B cell (primary cell): ENCODE data around the gene PTX4. TPM values are rescaled to one million over a fixed set of nuclear protein-coding genes. Genes with fewer than 3 reads are reported as not detected.

Experiments used
- ATAC-seq: fragments of 200-7000 bp; cut with Tn5 transposase; one replicate; pipeline ENCODE4 v1.10.0; 2021; ENCODE audit warnings: low read depth, mild to moderate bottlenecking, moderate number of reproducible peaks, moderate library complexity
- CTCF ChIA-PET: fragments of 350-600 bp; sonication (Branson Sonifier 250); formaldehyde crosslinking; loops from one replicate; lab custom pipeline; 2021; ENCODE audit warnings: antibody characterized with exemption, inconsistent platforms; lab: Charles Lee
- POLR2A ChIA-PET: fragments of 350-600 bp; sonication (Branson Sonifier 250); formaldehyde crosslinking; loops from one replicate; lab custom pipeline; 2021; ENCODE audit warnings: antibody characterized with exemption; lab: Charles Lee
- DNase-seq: peaks from one replicate; pipeline ENCODE4 v3.0.0; 2013
- H2AFZ ChIP-seq: 2 replicates; pipeline ENCODE4 v1.6.1; 2012; ENCODE audit warnings: mild to moderate bottlenecking, low read depth, low read length; ENCODE audit not compliant: insufficient read depth, poor library complexity, severe bottlenecking
- H3K27ac ChIP-seq, 2 donors: 1 replicate in 1 of 2; 2 replicates in 1 of 2; pipeline ENCODE4 v1.5.1; 2012 to 2013; ENCODE audit warnings: low read length in 2 of 2, mild to moderate bottlenecking in 2 of 2, moderate library complexity in 1 of 2
- H3K27me3 ChIP-seq, 4 experiments: fragments of 200-600 bp in 1 of 4; sonication (generic) in 1 of 4; replicated peaks in 1 of 4; 1 replicate in 2 of 4; 2 replicates in 2 of 4; pipeline versions ENCODE4 v1.6.1 to v1.7.0; 2013 to 2016; ENCODE audit warnings: low read length in 3 of 4, mild to moderate bottlenecking in 2 of 4, mixed read lengths in 1 of 4, moderate library complexity in 1 of 4; ENCODE audit not compliant: insufficient read depth in 4 of 4, control insufficient read depth in 3 of 4; ENCODE audit errors: control extremely low read depth in 1 of 4
- H3K36me3 ChIP-seq, 2 experiments: replicated peaks in 1 of 2; 1 replicate in 1 of 2; 2 replicates in 1 of 2; pipeline versions ENCODE4 v1.6.1 to v1.7.1; 2013; ENCODE audit warnings: low read length in 1 of 2; ENCODE audit not compliant: insufficient read depth in 2 of 2, control insufficient read depth in 1 of 2; ENCODE audit errors: control extremely low read depth in 1 of 2, extremely low read depth in 1 of 2
- H3K4me1 ChIP-seq, 2 donors: fragments of 200-600 bp in 1 of 2; sonication (generic) in 1 of 2; 1 replicate in 1 of 2; 2 replicates in 1 of 2; pipeline versions ENCODE4 v1.5.1 to v1.6.1; 2013 to 2017; ENCODE audit warnings: low read length in 2 of 2; ENCODE audit not compliant: control insufficient read depth in 2 of 2, insufficient read depth in 2 of 2
- H3K4me2 ChIP-seq: replicated peaks from 2 replicates; pipeline ENCODE3; 2012; ENCODE audit warnings: mild to moderate bottlenecking, low read depth, low read length; ENCODE audit not compliant: poor library complexity, severe bottlenecking
- H3K4me3 ChIP-seq, 5 experiments: fragments of 200-600 bp in 1 of 5; sonication (generic) in 1 of 5; 1 replicate in 3 of 5; 2 replicates in 2 of 5; pipeline versions ENCODE4 v1.5.1 to v1.7.0; 2011 to 2016; ENCODE audit warnings: low read length in 4 of 5, mild to moderate bottlenecking in 4 of 5, low read depth in 2 of 5, control low read depth in 1 of 5, moderate library complexity in 1 of 5; ENCODE audit not compliant: insufficient read depth in 1 of 5; ENCODE audit errors: control extremely low read depth in 1 of 5, extremely low read depth in 1 of 5
- H3K79me2 ChIP-seq: fragments of 200-600 bp; sonication (generic); one replicate; pipeline ENCODE4 v1.6.0; 2016; ENCODE audit warnings: low read length; ENCODE audit not compliant: control insufficient read depth, insufficient read depth
- H3K9ac ChIP-seq: fragments of 200-600 bp; sonication (generic); 2 replicates; pipeline ENCODE4 v1.6.1; 2017; ENCODE audit warnings: mild to moderate bottlenecking, low read length, moderate library complexity
- H3K9me3 ChIP-seq, 3 donors: one replicate each; pipeline versions ENCODE4 v1.6.1 to v1.7.1; 2013; ENCODE audit warnings: low read length in 2 of 3; ENCODE audit not compliant: control insufficient read depth in 2 of 3, insufficient read depth in 1 of 3; ENCODE audit errors: control extremely low read depth in 1 of 3
- H4K20me1 ChIP-seq: 2 replicates; pipeline ENCODE4 v1.6.0; 2012; ENCODE audit warnings: mild to moderate bottlenecking, low read length; ENCODE audit not compliant: insufficient read depth, control insufficient read depth, poor library complexity, severe bottlenecking
- H3K27ac Mint-ChIP-seq: one replicate; pipeline ENCODE4 v1.8.0; 2021; ENCODE audit warnings: mixed read lengths
- H3K27me3 Mint-ChIP-seq: one replicate; pipeline ENCODE4 v1.8.0; 2021; ENCODE audit warnings: mixed read lengths
- H3K4me1 Mint-ChIP-seq: one replicate; pipeline ENCODE4 v1.8.0; 2021; ENCODE audit warnings: mixed read lengths
- H3K4me3 Mint-ChIP-seq: one replicate; pipeline ENCODE4 v1.8.0; 2021; ENCODE audit warnings: mixed read lengths
- H3K9me3 Mint-ChIP-seq: one replicate; pipeline ENCODE4 v1.8.0; 2022; ENCODE audit warnings: mixed read lengths; ENCODE audit not compliant: insufficient read depth
- EZH2 ChIP-seq: IDR thresholded peaks from 2 replicates; pipeline ENCODE4 v1.6.1; 2012; ENCODE audit warnings: borderline replicate concordance, low read depth, mild to moderate bottlenecking, moderate library complexity, low read length; ENCODE audit not compliant: insufficient read depth, poor library complexity, severe bottlenecking
- WGBS: methylation state at CpG from one replicate; pipeline ENCODE4 v1.1.5; 2013; ENCODE audit warnings: missing lambda C conversion rate; ENCODE audit not compliant: insufficient coverage; 5-methylcytosine and 5-hydroxymethylcytosine counted together
- intact Hi-C: fragments of 100-400 bp; cut with micrococcal nuclease; formaldehyde crosslinking; loops from one replicate; pipeline ENCODE4 v1.10.0; 2022
- polyA plus RNA-seq: library from polyadenylated mRNA; depleted of rRNA; stranded (reverse); fragments of >200 nt; gene quantifications from 2 replicates; pipeline ENCODE4 v1.2.3, GENCODE V29; 2012
- total RNA-seq, 2 donors: library from RNA; stranded (reverse); fragments of 120-200 nt in 1 of 2; gene quantifications; 1 replicate in 1 of 2; 2 replicates in 1 of 2; pipeline versions ENCODE4 v1.2.3 to v1.2.4, GENCODE V29; 2013 to 2022
- TF ChIP-seq, protein P1 (sequence below): fragments of 200-600 bp; IDR thresholded peaks from one replicate; pipeline ENCODE4 v1.8.0; 2022; ENCODE audit warnings: antibody characterized with exemption, mild to moderate bottlenecking

The PTX4 gene
- total and polyA plus RNA-seq, 2 donors (not counting 1 experiment from before 2014, with no cell fraction given) = 0.33 TPM; not detected in 1

DNA sequence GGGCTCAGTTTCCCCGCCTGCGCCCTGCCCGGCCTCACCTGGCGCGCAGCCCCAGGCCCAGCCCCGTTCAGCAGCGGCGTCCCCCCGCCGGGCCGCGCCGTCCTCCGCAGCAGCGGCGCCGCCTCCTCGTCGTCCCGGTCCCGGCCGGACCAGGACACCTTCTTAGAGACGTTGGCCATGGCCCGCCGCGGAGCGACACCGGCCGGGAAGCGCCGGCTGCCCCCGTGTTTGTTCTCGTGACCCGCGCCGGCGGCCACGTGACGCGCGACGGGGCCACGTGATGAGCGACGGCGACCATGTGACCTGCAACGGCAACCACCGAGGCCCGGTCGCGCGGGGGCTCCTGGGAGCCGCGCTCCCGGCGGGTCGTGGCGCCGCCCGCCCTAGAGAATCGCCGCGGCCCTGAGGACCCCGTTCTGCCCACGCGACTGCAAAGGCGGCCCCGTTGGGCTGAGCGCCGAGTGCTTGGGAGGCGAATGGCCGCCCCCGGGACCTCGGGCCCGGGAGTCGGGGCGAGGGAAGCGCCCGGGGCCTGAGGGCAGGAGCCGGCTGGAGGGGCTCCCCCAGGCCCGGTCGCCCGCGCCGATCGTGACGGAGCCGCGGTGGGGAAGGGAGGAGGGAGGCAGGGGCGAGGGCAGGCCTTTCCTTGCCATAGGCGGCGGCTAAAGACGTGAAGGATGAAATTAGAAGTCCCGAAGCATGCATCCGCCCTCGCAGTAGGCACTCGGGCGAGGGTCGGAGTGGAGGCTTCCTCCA lies 13.8 kb downstream of the PTX4 start, which contains the start of gene CLCN7:
CLCN7 (minus strand) TSS at position 233 of the 756 bp plus-strand sequence; CDS start at position 179, 54 bp downstream.
- no peak for TF ChIP-seq EZH2
- TF ChIP-seq, protein P1, sequence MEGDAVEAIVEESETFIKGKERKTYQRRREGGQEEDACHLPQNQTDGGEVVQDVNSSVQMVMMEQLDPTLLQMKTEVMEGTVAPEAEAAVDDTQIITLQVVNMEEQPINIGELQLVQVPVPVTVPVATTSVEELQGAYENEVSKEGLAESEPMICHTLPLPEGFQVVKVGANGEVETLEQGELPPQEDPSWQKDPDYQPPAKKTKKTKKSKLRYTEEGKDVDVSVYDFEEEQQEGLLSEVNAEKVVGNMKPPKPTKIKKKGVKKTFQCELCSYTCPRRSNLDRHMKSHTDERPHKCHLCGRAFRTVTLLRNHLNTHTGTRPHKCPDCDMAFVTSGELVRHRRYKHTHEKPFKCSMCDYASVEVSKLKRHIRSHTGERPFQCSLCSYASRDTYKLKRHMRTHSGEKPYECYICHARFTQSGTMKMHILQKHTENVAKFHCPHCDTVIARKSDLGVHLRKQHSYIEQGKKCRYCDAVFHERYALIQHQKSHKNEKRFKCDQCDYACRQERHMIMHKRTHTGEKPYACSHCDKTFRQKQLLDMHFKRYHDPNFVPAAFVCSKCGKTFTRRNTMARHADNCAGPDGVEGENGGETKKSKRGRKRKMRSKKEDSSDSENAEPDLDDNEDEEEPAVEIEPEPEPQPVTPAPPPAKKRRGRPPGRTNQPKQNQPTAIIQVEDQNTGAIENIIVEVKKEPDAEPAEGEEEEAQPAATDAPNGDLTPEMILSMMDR = no peak
- ATAC-seq = peak; percentile 79

More for the DNA sequence above, 13.8 kb downstream of the PTX4 start, which contains the start of gene CLCN7:
- H4K20me1 ChIP-seq = peaks cover 23% of the 10 kb centered on the region
- ChIA-PET CTCF (no interaction called here), POLR2A (interaction anchor here (1.0 to 2.5 kb wide), 2 partner anchors 16 to 18 kb away, joined by 5 to 9 read pairs; partner anchors contain the start of gene TELO2)
- peak within 1 kb of the TSS; percentile 88 to 96 for H3K27ac ChIP-seq
- WGBS = under 1% methylated on average over 99 of the region's 99 CpGs
- Mint-ChIP-seq H3K4me1 (peaks cover 54% of the 10 kb centered on the region), H3K27ac (peak within 1 kb of the TSS; percentile 93), H3K27me3 (no peaks in the 10 kb centered on the region), H3K4me3 (peak within 1 kb of the TSS; percentile 88), H3K9me3 (no peaks in the 10 kb centered on the region)
- peaks cover 50 to 62% of the 10 kb centered on the region in 2 donors for H3K4me1 ChIP-seq
- H3K9ac ChIP-seq = peak within 1 kb of the TSS; percentile 82
- peaks cover 77% of the 10 kb centered on the region for H3K79me2 ChIP-seq
- DNase-seq = peak; percentile 95
- intact Hi-C loops = loop anchor here (1.0 to 2.0 kb wide), 4 partner anchors 17 to 231 kb away; partner anchors contain the start of genes MAPK8IP3, TELO2 and UNKL
- H3K9me3 ChIP-seq = peaks cover 0 to 7% (median 0%) of the 10 kb centered on the region in 3 donors
- H3K4me3 ChIP-seq = peak within 1 kb of the TSS; percentile 57 to 80 (median 70)
- H2AFZ ChIP-seq = peak within 1 kb of the TSS; percentile 90
- no peaks in the 10 kb centered on the region for H3K36me3 ChIP-seq
- H3K27me3 ChIP-seq = no peaks in the 10 kb centered on the region
- H3K4me2 ChIP-seq = peak within 1 kb of the TSS; percentile 97
